Panc1 (cell line): ENCODE measurements around the gene SNX9. TPM values are rescaled to one million over a fixed set of nuclear protein-coding genes. Genes with fewer than 3 reads are reported as not detected.
A peak's percentile ranks its signal among the peaks of the same experiment; 100 is the strongest.
"Not testable (repeated sequence)": the region's sequence is repeated elsewhere in the genome, so short reads cannot be mapped to it uniquely, and the experiment has no call there.

ENCODE experiments used
- ATAC-seq: fragments of 200-7000 bp; cut with Tn5 transposase; 2 replicates; pipeline ENCODE4 v1.9.1; 2020; ENCODE audit warnings: mild to moderate bottlenecking, moderate library complexity
- BruUV-seq: library from RNA; stranded (reverse); fragments of 400-500 nt; replicated peaks from 2 replicates; lab custom pipeline; 2021; lab: Mats Ljungman, UMichigan
- CTCF ChIA-PET: fragments of 300-600 bp; sonication (Branson Sonifier 250); formaldehyde crosslinking; loops from one replicate; lab custom pipeline; 2022; ENCODE audit warnings: antibody characterized with exemption; lab: Charles Lee
- POLR2A ChIA-PET: fragments of 300-600 bp; sonication (Branson Sonifier 250); formaldehyde crosslinking; loops from one replicate; lab custom pipeline; 2022; ENCODE audit warnings: antibody characterized with exemption; lab: Charles Lee
- DNase-seq: peaks from one replicate; pipeline ENCODE4 v3.0.0-alpha.2; 2010; ENCODE audit warnings: low read depth, low spot score
- H3K27ac ChIP-seq: 2 replicates; pipeline ENCODE4 v1.5.1; 2011; ENCODE audit warnings: mild to moderate bottlenecking, low read length, inconsistent platforms
- H3K27me3 ChIP-seq: fragments of 200-500 bp; sonication (Bioruptor generic); 2 replicates; pipeline ENCODE4 v1.6.0; 2014; ENCODE audit warnings: low read length, inconsistent platforms; ENCODE audit not compliant: control insufficient read depth, insufficient read depth
- H3K36me3 ChIP-seq: fragments of 200-500 bp; sonication (Bioruptor generic); 2 replicates; pipeline ENCODE4 v1.5.1; 2014; ENCODE audit warnings: inconsistent platforms, mild to moderate bottlenecking, low read length, moderate library complexity; ENCODE audit not compliant: control insufficient read depth, insufficient read depth
- H3K4me1 ChIP-seq: 2 replicates; pipeline ENCODE4 v1.5.1; 2011; ENCODE audit warnings: inconsistent platforms, mild to moderate bottlenecking, low read length, moderate library complexity; ENCODE audit not compliant: control insufficient read depth, insufficient read depth
- H3K4me3 ChIP-seq, 2 experiments: 2 replicates each; pipeline ENCODE4 v1.5.1; 2011 to 2012; ENCODE audit warnings: low read depth in 2 of 2, low read length in 2 of 2, mild to moderate bottlenecking in 2 of 2, inconsistent platforms in 1 of 2, moderate library complexity in 1 of 2
- H3K9me3 ChIP-seq: fragments of 200-500 bp; sonication (Bioruptor generic); 2 replicates; pipeline ENCODE4 v1.5.1; 2014; ENCODE audit warnings: low read depth, mild to moderate bottlenecking, inconsistent platforms, low read length, moderate library complexity; ENCODE audit not compliant: control insufficient read depth, insufficient read depth
- POLR2AphosphoS5 ChIP-seq: IDR thresholded peaks from 2 replicates; pipeline ENCODE4 v1.6.1; 2012; ENCODE audit warnings: mild to moderate bottlenecking, low read depth, low read length, moderate library complexity
- SIN3A ChIP-seq: IDR thresholded peaks from 2 replicates; pipeline ENCODE4 v1.6.1; 2012; ENCODE audit warnings: low read depth, mild to moderate bottlenecking, low read length, moderate library complexity, borderline replicate concordance; ENCODE audit not compliant: insufficient read depth
- TCF7L2 ChIP-seq: IDR thresholded peaks from 2 replicates; pipeline ENCODE4 v1.6.1; 2011; ENCODE audit warnings: mild to moderate bottlenecking, low read depth, low read length, inconsistent platforms
- in situ Hi-C: cut with HindIII; loops from 2 replicates; pipeline ENCODE4 v1.10.0; 2016; ENCODE audit warnings: low sequenced_read_pairs, low pct_unique_long_range_greater_than_20kb
- intact Hi-C: fragments of 100-400 bp; cut with micrococcal nuclease; formaldehyde crosslinking; loops from one replicate; pipeline ENCODE4 v1.10.0; 2022; ENCODE audit not compliant: unreplicated experiment
- total RNA-seq: library from RNA; stranded (reverse); gene quantifications from one replicate; pipeline ENCODE4 v1.2.1, GENCODE V29; 2021; ENCODE audit not compliant: unreplicated experiment
- TF ChIP-seq, protein P1 (sequence below), 2 experiments: IDR thresholded peaks; 2 replicates each; pipeline ENCODE4 v1.6.1; 2011 to 2012; ENCODE audit warnings: low read depth in 2 of 2, control low read depth in 1 of 2, low read length in 1 of 2, mild to moderate bottlenecking in 1 of 2, moderate library complexity in 1 of 2; ENCODE audit not compliant: insufficient read depth in 1 of 2
- TF ChIP-seq, protein P2 (sequence below): fragments of 450-650 bp; IDR thresholded peaks from 2 replicates; pipeline ENCODE4 v1.5.1; 2017; ENCODE audit warnings: mild to moderate bottlenecking

SNX9 gene
- total RNA-seq, 1 experiment from 2014 or later: 46.0 TPM

DNA sequence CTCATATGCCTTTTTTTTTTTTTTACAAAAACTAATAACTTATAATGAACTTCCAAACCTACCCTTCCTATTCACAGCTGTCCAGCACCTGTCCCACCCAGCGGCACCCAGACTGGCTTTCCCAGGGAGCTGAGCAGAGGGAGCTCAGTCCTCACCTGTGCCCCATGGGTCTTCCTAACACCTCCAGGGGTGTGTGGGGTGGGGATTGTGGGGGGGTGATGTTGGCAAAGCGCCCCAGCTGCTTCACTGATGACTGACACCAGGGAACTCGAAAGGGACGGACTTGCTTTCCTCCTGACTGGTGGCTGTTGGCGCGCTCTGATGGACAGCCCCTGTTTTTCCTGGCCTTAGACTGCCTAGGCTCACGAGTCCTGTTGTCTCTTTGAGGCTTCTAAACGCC is 144.4 kb downstream of the SNX9 start:
- Histone ChIP-seq H3K4me3 (no peak overlapping the region), H3K4me1 (peaks cover 6% of the 10 kb centered on the region), H3K36me3 (no peaks in the 10 kb centered on the region), H3K9me3 (no peaks in the 10 kb centered on the region), H3K27ac (no peak overlapping the region), H3K27me3 (no peaks in the 10 kb centered on the region)
- BruUV-seq: no TSS peak
- DNase-seq: no peak
- CTCF ChIA-PET: interaction anchor here (0.7 kb wide), 1 partner anchor 18 kb away, joined by 3 read pairs; no protein-coding TSS in a partner anchor
- TF ChIP-seq, protein P1, sequence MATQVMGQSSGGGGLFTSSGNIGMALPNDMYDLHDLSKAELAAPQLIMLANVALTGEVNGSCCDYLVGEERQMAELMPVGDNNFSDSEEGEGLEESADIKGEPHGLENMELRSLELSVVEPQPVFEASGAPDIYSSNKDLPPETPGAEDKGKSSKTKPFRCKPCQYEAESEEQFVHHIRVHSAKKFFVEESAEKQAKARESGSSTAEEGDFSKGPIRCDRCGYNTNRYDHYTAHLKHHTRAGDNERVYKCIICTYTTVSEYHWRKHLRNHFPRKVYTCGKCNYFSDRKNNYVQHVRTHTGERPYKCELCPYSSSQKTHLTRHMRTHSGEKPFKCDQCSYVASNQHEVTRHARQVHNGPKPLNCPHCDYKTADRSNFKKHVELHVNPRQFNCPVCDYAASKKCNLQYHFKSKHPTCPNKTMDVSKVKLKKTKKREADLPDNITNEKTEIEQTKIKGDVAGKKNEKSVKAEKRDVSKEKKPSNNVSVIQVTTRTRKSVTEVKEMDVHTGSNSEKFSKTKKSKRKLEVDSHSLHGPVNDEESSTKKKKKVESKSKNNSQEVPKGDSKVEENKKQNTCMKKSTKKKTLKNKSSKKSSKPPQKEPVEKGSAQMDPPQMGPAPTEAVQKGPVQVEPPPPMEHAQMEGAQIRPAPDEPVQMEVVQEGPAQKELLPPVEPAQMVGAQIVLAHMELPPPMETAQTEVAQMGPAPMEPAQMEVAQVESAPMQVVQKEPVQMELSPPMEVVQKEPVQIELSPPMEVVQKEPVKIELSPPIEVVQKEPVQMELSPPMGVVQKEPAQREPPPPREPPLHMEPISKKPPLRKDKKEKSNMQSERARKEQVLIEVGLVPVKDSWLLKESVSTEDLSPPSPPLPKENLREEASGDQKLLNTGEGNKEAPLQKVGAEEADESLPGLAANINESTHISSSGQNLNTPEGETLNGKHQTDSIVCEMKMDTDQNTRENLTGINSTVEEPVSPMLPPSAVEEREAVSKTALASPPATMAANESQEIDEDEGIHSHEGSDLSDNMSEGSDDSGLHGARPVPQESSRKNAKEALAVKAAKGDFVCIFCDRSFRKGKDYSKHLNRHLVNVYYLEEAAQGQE (IDR thresholded peaks at IDR 0.05; ENCODE audit: insufficient read depth in 1 of 2, low read depth in 2 of 2, low read length in 1 of 2): no peak
- TF ChIP-seq, protein P2, sequence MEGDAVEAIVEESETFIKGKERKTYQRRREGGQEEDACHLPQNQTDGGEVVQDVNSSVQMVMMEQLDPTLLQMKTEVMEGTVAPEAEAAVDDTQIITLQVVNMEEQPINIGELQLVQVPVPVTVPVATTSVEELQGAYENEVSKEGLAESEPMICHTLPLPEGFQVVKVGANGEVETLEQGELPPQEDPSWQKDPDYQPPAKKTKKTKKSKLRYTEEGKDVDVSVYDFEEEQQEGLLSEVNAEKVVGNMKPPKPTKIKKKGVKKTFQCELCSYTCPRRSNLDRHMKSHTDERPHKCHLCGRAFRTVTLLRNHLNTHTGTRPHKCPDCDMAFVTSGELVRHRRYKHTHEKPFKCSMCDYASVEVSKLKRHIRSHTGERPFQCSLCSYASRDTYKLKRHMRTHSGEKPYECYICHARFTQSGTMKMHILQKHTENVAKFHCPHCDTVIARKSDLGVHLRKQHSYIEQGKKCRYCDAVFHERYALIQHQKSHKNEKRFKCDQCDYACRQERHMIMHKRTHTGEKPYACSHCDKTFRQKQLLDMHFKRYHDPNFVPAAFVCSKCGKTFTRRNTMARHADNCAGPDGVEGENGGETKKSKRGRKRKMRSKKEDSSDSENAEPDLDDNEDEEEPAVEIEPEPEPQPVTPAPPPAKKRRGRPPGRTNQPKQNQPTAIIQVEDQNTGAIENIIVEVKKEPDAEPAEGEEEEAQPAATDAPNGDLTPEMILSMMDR: no peak
- TF ChIP-seq POLR2AphosphoS5 (no peak), TCF7L2 (no peak), SIN3A (no peak)
- POLR2A ChIA-PET: interaction anchor here (0.7 kb wide), 2 partner anchors 13 to 935 kb away, joined by 6 read pairs; no protein-coding TSS in a partner anchor
- intact Hi-C loops (no loop called here), in situ Hi-C loops (no loop called here)
- ATAC-seq: no peak

DNA sequence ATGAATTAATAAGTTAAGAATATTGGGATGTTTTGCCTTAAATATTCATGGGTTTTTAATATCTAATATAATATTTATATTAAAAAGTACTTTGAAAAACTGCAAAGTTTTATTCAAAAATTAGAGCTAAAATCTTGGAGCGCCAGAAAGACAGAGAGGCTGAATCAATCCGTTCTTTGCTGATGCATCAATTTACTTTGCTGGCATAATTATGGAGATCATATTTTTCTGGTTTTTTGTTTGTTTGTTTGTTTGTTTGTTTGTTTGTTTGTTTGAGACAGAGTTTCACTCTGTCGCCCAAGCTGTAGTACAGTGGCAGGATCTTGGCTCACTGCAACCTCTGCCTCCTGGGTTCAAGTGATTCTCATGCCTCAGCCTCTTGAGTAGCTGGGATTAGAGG is 149.1 kb downstream of the SNX9 start:
- H3K4me3 ChIP-seq, H3K36me3 ChIP-seq, CTCF ChIA-PET, DNase-seq, H3K27ac ChIP-seq, intact Hi-C loops, H3K9me3 ChIP-seq, ATAC-seq, POLR2A ChIA-PET, BruUV-seq, H3K27me3 ChIP-seq: not testable (repeated sequence)
- in situ Hi-C loops: loop anchor here (5.0 kb wide), 1 partner anchor 60 kb away; no protein-coding TSS in a partner anchor
- peaks cover 13% of the 10 kb centered on the region for H3K4me1 ChIP-seq

DNA sequence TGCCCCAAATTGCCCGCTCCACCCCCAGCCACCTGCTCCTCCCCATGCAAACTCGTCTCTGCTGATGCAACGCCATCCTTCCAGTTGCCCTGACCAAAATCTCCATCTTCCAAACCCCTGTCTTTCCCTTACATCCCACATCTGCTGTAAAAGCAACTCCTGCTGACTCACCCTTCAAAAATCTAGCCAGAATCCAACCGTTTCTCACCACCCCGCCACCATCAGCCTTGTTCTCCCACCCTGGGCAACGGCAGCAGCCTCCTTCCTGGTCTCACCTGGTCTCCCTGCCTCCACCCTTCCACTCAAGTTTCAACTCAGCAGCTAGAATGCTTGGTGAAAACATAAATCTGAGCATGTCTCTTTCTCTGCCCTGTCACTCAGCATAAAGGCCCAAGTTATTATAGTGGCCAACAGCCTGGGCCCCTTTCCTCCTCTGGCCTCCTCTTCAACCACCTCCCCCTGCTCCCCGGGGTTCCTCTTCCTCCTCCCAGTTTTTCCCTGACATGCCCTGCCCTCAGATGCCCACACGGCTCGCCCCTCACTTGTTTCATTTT is 151.4 kb downstream of the SNX9 start:
- peaks cover 7% of the 10 kb centered on the region for H3K4me1 ChIP-seq
- TF ChIP-seq, protein P1 (IDR thresholded peaks at IDR 0.05; ENCODE audit: insufficient read depth in 1 of 2, low read depth in 2 of 2, low read length in 1 of 2): no peak
- TF ChIP-seq TCF7L2 (no peak), POLR2AphosphoS5 (no peak), SIN3A (no peak)
- TF ChIP-seq, protein P2: no peak
- DNase-seq (no peak), ATAC-seq (peak; percentile 49; the same call in 1 of the 2 replicates)
- H3K27me3 ChIP-seq: no peaks in the 10 kb centered on the region
- H3K36me3 ChIP-seq: no peaks in the 10 kb centered on the region
- ChIA-PET POLR2A (no interaction called here), CTCF (no interaction called here)
- peak overlapping the region; percentile 72; the same call in 1 of the 2 replicates for H3K27ac ChIP-seq
- no peaks in the 10 kb centered on the region for H3K9me3 ChIP-seq
- H3K4me3 ChIP-seq: no peak overlapping the region
- BruUV-seq: no TSS peak
- intact Hi-C loops (no loop called here), in situ Hi-C loops (loop anchor here (5.0 kb wide), 1 partner anchor 58 kb away; no protein-coding TSS in a partner anchor)
